Esophagus mucosa (tissue), 1 donor: ENCODE results near the gene SIK3. TPM values are rescaled to one million over a fixed set of nuclear protein-coding genes. Genes with fewer than 3 reads are reported as not detected.

Experiments
- ATAC-seq: fragments of 200-7000 bp; cut with Tn5 transposase; one replicate; pipeline ENCODE4 v1.9.1; 2020
- total RNA-seq: library from RNA; stranded (reverse); gene quantifications from one replicate; pipeline ENCODE4 v1.2.4, GENCODE V29; 2023
- donor health status: DM: yes; HTN: yes; CAD: no.

SIK3 gene
- total RNA-seq, 1 donor from 2014 or later: 25.2 TPM

GRCh38 chr11:116962108-116962507 lies 136.1 kb downstream of the SIK3 start:
- ATAC-seq: no peak

DNA sequence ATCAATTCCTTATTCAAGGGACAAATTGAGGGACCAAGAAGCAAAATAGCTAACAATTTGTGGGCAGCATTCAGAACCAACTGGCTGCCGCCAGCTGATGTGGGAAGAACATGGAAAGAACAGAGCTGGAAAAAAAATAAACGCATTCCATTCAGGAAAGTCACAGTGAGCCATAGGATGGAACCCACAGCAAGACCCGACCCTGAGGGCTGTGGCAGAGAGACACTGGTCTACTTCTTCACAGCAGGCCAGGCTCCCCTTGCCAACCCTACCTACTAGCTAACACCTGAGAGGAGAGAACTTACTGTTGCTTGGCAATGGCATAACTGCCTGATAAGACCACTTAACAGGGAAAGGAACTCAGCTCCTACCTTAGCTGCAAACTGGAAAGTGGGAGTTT lies 137.3 kb downstream of the SIK3 start:
- ATAC-seq: no peak

GRCh38 chr11:116958246-116958645 lies 140.0 kb downstream of the SIK3 start:
- ATAC-seq: peak; percentile 59

DNA sequence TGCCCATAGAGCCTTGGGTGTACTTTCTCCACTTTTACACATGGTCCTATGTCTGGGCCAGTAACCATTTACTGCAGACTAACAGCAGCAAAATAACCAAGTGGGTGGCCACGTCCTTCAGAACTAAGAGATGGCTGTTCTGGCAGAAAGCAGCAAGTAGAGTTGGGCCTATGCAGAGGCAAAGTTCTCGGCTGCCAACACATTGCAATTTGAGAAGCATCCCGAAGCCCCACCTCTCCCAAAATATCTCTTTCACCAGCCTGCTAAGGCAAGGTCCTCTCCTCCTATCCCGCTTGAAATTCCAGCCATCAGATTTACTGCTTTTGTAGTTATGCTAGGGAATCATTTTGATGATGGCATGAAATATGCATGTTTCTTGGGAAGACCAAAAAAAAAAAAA lies 142.3 kb downstream of the SIK3 start:
- no peak for ATAC-seq

DNA sequence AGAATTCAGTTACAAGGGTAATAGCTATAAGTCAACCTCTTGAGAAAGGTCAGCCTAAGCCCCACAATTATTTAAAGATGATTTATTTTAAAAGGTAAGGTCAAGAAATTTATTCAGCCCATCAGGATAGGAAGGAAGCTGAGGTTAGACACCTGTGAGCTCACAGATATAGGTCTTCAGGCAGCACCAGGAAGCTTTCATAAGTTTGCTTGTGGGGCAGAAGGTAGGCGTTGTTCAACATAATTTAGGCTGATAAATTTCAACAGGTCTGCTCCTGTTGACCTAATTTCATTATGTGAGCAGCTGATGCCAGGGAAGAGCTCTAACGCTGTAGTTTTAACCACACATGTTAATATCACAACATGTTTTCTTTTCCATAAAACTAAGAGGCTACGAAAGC lies 142.7 kb downstream of the SIK3 start:
- ATAC-seq: no peak

GRCh38 chr11:116953530-116954285 lies 144.5 kb downstream of the SIK3 start:
- no peak for ATAC-seq

DNA sequence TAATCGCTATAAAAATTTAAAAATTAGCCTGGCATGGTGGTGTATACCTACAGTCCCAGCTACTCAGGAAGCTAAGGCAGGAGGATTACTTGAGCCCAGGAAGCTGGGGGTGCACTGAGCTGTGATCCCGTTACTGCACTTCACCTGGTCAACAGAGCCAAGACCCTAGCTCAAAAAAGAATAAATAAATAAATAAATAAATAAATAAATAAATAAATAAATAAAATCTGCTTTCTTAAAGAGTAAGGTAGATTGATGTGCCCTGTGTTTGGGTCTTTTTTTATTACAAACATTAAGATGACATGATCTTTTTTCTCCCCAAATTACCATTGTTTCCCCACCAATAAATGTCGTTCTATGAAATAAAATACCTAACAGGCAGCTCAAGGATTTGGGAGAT lies 146.5 kb downstream of the SIK3 start:
- ATAC-seq: no peak

DNA sequence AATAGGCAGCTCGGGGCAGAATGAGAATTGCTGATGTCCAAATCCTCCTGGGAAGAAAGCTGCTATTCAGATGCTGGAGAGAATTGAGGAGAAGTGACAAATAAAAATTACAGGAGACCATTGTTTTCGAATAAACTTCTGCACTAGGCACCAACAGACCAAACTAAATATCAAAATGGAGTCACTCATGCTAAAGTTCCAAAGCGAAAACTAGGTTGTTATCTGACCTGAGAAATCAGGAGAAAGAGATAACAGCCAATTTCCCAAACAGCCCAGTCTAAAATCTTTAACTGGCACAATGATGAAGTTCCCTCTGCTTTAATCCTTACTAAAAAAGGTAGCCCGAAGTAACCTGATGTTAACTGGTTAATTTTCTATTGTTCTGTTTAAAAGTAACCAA lies 148.0 kb downstream of the SIK3 start:
- no peak for ATAC-seq

GRCh38 chr11:116948391-116948790 lies 149.8 kb downstream of the SIK3 start:
- ATAC-seq: peak; percentile 83

DNA sequence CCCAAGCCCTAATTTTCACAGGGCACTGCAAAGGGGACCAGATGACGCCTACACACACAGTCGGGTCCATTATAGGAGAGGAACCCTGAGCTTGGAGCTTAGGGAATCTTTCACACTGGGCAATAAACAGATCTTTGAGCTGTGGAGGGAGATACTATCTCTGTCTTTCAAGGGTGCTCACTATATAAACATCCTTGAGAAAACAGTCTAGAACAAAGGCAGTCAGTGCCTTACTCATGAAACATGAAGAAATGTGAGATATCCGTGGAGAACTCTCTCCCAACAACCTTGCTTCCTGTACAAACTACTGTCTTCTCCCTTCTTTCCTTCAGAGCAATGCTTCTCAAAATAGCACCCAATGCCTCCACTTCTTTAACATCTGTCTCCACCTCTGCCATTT lies 151.8 kb downstream of the SIK3 start:
- ATAC-seq: no peak

- no peak for ATAC-seq
Observed at GRCh38 chr11:116939499-116939898, 158.7 kb downstream of the SIK3 start.

- ATAC-seq: no peak
Observed at GRCh38 chr11:116938471-116939070, 159.7 kb downstream of the SIK3 start.

DNA sequence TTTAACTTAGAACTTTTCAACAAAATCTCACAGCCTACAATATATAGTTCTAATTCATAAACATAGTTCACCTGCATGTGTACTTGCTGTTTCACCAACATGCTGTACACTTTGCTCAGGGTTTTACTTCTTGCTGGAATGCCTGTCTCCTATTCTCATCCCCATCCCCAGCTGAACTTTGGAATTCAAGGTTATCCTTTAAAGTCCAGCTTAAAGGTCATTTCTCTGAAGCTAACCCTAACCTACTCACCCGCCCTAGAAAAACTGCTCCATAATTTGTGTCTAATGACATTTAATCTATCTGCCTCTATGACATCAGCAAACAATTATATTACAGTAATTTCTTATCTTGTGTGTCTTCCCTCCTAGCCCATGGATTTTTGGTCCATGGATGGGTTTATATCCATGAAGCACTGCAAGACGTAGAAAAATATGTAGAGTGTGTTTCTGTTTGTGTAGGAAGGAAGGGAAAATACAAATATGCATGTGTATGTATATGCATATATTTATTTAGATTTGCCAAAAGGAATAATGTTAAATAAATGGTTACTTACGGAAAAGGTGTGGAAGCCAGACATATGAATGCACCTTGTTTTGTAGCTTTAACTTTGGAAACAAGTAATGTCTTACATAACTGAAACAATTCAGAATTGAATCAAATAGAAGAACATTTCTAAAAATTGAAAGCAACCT lies 161.3 kb downstream of the SIK3 start:
- no peak for ATAC-seq

DNA sequence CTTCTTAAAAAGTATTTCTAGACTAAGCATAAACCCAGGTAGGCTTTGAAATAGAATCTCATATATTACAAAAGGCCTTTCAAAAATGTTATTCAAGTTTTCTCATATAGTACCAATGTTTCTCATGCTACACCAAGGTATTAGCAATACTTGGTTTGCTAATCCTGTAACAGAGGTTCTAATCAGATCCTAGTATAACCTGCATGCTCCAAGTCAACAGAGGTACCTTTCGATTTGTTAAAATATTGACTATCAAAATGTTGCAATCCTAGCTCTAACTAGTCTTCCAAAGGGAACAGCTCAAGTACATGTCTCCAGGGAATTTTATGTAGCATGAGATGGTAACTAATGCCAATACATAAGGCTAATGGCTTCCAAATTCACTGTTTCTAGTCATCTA lies 162.7 kb downstream of the SIK3 start:
- no peak for ATAC-seq

- no peak for ATAC-seq
Observed at GRCh38 chr11:116935089-116935488, 163.1 kb downstream of the SIK3 start.

DNA sequence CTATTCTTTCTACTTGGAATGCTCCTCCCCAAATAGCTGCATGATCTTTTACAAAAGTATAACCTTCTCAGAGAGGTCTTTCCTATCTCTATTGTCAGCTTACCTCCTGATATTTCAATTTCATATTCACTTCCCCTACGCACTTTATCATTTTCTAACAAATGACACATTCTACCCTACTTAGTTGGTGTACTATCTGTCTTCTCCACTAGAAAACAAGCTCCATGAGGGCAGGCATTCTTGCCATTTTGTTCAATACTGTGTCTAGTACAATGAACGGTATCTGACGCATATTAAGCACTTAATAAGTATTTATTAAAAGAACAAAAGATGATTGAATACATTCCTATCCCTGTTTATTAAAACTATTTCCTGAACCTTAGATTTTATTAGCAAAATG lies 164.3 kb downstream of the SIK3 start:
- no peak for ATAC-seq

DNA sequence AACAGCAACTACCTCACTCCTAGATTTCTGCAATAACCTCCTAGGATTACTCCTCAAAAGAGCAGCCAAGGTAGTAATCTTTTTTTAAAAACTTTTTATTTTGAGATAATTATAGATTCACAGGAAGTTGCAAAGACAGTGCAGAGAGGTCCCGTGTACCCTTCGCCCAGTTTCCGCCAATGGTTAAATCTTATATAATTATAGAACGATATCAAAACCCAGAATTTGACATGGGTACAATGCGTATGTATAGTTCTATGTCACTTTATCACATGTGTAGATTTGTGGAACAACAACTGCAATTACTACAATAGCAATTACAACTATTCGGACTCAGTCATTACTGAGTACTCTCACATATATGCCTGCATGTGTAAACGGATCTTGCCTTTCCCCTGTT lies 166.0 kb downstream of the SIK3 start:
- no peak for ATAC-seq

GRCh38 chr11:116931206-116931953 lies 166.8 kb downstream of the SIK3 start:
- peak; percentile 91 for ATAC-seq

- no peak for ATAC-seq
Observed at GRCh38 chr11:116930586-116930985, 167.6 kb downstream of the SIK3 start.

GRCh38 chr11:116930177-116930576 lies 168.1 kb downstream of the SIK3 start:
- ATAC-seq: no peak

- no peak for ATAC-seq
Observed at GRCh38 chr11:116929414-116930090, 168.7 kb downstream of the SIK3 start.

- ATAC-seq: no peak
Observed at GRCh38 chr11:116928845-116929244, 169.4 kb downstream of the SIK3 start.
